Activated CD8-positive, alpha-beta memory T cell treated with anti-CD3 and anti-CD28 coated beads for 4 hours (primary cell): Measurements from ENCODE around the gene HSPA1A.
"Not testable (repeated sequence)": the region's sequence is repeated elsewhere in the genome, so short reads cannot be mapped to it uniquely, and the experiment has no call there.

Source experiments
- DNase-seq, 2 donors: peaks; one replicate each; pipeline ENCODE4 v3.0.0-alpha.2; 2020; ENCODE audit warnings: low read depth in 2 of 2

The HSPA1A gene

GRCh38 chr6:31781244-31782125, 33.9 kb upstream of the HSPA1A start:
- DNase-seq: no peak

- no peak for DNase-seq
Observed at GRCh38 chr6:31782126-31782855, 33.1 kb upstream of the HSPA1A start.

DNA sequence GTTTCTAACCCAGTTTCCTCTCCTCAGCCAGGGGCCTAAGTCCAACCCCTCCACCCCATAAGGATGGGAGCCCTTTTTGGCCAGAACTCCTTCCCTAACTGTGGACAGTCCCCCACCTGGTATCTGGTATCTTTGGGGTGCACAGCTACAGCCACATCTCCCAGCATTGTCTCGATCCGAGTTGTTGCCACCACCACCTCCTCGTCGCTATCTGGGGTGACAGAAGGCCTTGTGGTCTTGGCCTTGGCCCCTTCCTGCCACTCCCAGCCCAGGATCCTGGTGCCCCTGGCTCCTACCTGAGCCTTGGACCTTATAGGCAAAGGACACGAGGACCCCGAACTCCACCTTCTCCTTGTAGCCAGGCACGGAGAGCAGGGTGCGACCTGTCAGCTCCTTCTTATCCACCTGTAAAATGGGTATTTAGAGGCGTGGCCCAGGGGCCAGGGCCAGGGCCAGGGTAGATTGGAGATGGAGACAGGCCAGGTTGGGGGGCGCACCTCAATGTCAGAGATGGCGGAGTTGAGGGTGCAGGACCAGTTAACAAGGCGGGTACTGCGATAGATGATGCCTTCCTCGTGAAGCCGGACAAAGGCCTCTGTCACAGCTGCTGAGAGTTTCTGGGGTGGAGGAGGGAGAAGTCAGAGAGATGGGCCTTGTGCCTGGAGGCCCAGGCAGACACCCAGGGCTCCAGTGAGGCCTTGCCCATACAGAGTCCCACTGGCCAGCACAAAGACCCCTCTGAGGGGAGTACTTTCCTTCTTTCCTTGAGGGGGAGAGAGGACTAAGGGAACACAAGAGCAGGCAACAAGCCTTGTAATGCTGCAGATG, 31.0 kb upstream of the HSPA1A start:
- DNase-seq: no peak

GRCh38 chr6:31785475-31785874, 29.9 kb upstream of the HSPA1A start:
- no peak for DNase-seq

DNA sequence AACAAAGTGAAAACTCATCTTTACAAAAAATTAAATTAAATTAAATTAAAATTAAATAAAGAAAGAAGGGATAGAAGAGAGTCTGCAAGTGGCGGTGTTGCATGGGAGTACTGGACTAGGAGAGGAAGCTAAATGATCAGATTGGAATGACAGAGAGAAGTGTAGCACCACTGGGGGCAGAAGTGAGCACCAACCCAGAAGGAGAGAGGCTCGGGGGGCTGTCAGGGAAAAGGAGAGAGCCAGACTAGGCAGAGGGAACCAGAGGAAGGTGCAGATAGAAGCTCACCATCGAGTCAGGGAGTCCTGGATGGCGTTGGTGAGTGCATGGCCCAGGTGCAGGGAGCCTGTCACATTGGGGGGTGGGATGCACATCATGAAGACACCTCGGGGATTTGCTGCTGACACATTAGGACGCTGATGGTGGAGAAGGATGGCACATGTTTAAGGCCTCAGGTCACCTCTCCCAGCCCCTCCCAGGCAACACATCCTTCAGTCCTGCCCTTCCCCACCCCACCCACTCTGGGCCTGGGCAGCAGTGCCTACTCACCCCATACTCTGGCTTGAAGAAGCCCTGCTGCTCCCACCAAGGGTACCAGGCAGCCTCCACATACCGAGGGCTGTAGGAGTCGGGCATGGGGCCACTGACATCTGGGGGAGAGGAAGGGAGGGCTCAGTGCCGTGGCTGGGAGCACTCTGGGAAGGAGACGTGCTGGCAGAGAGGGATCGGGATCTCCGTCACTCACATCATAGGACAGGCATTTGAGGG, 23.8 kb upstream of the HSPA1A start:
- no peak for DNase-seq

DNA sequence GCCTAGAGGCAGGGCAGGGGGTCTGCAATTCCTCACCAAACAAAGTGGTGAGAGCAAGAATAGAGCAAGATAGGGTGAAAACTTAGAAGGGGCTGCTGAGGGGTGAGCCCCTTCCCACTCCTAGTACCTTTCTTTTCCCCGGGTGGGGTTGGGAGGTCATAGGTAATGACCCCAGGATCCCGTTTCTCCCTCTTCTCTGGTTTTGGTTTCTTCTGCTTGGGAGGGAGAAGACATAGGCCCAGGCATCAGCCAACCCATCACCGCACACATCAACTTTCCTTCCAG, 23.3 kb upstream of the HSPA1A start:
- DNase-seq: no peak

DNA sequence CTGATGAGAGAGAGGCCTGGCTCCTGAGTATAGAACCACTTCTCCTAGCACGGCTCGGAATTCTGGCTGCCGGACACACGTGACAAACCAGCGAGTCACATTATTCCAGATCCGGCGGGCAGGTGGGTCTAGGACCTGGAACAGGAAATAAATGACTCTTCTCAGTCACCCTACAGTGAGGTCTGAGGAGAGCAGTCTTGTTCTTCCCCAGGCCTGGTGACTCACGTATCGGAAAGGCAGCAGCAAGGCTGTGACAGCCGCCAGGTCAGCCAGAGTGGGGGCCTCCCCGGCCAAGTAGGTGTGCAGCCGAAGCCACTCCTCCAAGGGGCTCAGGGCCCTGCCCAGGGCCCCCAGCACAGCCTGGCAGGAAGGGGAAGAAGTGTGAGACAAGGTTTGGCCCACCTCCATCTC, 22.6 kb upstream of the HSPA1A start:
- DNase-seq: no peak

GRCh38 chr6:31793927-31794245, 21.5 kb upstream of the HSPA1A start:
- not testable (repeated sequence) for DNase-seq

GRCh38 chr6:31794294-31794865, 21.0 kb upstream of the HSPA1A start:
- no peak for DNase-seq

DNA sequence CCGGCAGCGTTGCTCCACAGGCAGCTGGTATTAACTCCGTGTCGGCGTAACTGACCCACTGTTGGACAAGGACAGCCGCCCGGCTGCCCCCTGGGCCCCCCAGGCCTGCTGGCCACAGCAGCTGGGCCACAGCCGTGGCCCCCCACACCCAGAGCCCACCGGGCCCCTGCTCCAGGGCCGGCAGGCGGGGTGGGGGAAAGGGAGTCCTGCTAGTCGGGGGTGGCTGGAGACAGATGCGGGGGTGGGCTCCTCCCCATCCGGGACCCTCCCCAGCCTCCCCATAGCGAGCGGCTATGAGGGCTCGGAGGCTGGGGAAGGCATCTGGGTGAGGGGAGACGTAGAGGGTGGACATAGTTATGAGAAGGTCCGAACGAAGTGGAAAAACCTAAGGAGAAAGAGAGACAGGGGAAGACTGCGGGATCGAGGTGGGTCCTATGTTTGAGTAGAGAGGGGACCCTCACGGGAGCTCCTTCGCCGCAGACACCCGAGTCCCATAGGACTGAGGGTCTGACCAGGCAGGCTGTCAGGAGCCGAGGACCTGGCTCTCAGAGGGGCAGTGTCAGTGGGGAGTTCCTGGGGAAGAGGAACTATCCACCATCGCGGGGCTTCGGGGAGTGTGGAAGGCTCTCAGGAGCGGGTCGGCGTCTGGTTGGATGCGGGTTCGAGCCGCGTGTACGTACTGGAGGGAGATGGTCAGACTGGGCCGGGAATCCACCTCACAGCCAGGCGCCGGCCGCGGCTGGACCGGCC, 20.3 kb upstream of the HSPA1A start:
- DNase-seq: no peak

- DNase-seq: peak; percentile 64 to 65
Observed at GRCh38 chr6:31795616-31796298, 19.6 kb upstream of the HSPA1A start, which contains the start of gene VARS1. Gene VARS1 (minus strand): TSS chr6:31795752. CDS start chr6:31795217, 535 bp downstream.

DNA sequence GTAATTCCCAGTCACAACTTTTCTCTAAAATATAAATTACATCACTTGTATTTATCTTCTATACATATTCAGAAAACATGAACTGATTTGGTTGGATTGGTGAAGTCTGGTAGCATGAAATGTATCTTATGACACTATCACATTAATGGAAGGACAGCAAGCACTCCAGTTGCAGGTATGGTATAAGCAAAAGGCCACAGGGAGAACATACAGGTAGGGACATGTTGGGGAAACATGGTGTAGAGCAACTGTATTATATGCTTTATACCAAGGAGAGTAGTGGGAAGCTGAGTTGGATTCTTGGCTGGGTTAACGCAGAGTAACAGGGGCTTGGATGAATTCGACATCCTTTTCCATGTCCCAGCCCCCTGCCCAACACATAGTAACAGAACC, 18.4 kb upstream of the HSPA1A start:
- no peak for DNase-seq

- DNase-seq: no peak
Observed at GRCh38 chr6:31797588-31797987, 17.8 kb upstream of the HSPA1A start.

DNA sequence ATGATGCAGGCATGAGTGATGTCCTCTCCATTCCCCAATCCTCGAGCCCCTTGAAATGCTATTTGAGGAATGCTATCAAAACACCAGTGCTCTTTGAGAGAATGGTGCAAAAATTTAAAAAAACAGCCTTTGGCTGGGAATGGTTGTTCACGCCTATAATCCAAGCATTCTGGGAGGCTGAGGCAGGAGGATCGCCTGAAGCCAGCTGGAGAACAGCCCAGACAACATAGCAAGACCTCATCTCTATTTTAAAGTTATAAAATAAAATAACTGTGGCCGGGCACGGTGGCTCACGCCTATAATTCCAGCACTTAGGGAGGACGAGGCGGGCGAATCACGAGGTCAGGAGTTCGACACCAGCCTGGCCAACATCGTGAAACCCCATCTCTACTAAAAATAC, 15.6 kb upstream of the HSPA1A start:
- DNase-seq: no peak

DNA sequence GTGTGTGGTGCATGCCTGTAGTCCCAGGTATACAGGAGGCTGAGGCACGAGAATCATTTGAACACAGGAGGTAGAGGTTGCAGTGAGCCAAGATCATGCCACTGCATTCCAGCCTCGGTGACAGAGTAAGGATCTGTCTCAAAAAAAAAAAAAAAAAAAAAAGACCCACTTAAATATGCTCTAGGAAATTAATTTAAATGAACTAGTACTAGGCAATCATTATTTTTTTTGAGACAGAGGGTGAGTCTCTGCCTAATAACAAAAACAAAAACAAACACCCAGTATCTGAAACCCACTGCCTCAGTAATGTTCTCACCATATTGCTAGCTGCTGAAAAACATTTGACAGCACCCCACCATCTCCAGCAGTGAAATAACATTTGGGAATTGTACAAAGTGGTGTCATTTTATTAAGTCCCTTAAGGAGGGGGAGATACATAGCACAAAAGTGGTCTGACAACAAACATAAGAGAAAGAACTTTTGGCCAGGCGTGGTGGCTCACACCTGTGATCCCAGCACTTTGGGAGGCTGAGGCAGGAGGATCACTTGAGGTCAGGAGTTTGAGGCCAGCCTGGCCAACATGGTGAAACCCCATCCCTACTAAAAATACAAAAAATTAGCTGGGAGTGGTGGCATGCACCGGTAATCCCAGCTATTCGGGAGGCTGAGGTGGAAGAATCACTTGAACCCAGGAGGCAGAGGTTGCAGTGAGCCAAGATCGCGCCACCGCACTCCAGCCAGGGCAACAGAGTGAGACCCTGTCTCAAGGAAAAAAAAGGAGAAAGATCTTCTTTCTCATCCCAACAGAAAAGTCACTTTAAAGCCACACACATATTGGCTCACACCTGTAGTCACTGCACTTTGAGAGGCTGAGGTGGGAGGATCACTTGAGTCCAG, 14.1 kb upstream of the HSPA1A start:
- not testable (repeated sequence) for DNase-seq

GRCh38 chr6:31805939-31806469, 9.3 kb upstream of the HSPA1A start:
- no peak for DNase-seq

DNA sequence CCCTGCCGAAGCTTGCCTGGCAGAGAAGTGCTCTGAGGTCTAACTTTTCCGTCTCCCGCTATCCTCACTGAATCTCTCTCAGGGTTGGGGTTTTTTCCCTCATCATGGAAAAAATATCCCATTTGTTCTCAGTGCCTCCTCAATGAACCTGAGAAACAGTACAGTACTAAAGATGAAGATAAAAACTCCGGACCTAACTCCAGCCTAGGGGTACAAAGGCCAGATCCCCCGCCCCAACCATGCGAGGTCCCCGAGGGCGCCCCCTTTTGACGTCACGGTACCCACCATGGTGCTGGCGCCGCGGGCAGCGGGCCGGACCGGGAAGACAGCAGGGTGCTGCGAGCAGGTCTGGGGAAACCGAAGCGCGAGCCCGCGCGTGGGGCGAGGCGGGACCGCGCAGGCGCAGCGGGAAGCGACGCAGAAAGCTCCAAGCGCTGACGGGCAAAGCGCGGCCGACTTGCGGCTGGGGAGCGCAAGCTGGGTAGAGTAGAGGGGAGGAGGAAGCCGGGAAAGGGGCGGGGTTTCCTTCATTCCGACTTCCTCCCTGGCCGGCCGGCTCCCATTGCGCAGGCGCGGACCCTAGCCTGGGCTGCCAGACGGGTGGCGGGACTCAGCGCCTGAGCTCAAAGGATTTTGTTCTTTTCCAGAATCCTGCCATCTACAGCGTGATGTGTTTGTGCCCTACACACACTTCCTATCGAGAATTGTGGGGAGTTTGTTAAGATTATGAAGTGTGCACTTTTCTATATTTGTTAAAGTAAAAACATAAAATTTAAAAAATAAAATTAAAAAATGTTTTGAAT, 8.7 kb upstream of the HSPA1A start, which contains the start of gene LSM2:
LSM2 (minus strand) TSS at position 497 of the 803 bp plus-strand sequence; CDS start at position 288, 209 bp downstream.
- peak; percentile 93 to 95 for DNase-seq

DNA sequence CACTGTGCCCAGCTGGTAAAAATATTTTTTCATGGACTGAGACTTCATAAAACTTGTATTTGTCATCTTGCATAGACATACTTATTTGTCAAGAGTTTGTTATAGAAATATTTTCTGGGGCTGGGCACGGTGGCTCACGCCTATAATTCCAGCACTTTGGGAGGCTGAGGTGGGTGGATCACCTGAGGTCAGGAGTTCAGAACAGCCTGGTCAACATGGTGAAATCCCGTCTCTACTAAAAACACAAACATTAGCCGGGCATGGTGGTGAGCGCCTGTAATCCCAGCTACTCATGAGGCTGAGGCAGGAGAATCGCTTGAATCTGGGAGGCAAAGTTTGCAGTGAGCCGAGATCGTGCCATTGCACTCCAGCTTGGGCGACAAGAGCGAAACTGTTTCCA, 6.7 kb upstream of the HSPA1A start:
- DNase-seq: not testable (repeated sequence)
